ENCODE results near the gene MYO5C. TPM values are rescaled to one million over a fixed set of nuclear protein-coding genes. Genes with fewer than 3 reads are reported as not detected.
A peak's percentile ranks its signal among the peaks of the same experiment; 100 is the strongest.

Gene MYO5C
- total RNA-seq, 1 donor from 2014 or later, result 74.7 TPM

GRCh38 chr15:52224211-52224610 is 71.4 kb downstream of the MYO5C start:
- no peak overlapping the region for H3K4me3 ChIP-seq
- DNase-seq, result no peak
- no peaks in the 10 kb centered on the region for H3K4me1 ChIP-seq
- no peak overlapping the region for H3K27ac ChIP-seq
- TF ChIP-seq CTCF (IDR thresholded peaks at IDR 0.05), result no peak
- no peak for ATAC-seq
- intact Hi-C loops (cut with DNase I), result no loop called here
- H3K36me3 ChIP-seq, result peaks cover 62% of the 10 kb centered on the region
- H3K27me3 ChIP-seq (ENCODE audit: low read depth), result no peaks in the 10 kb centered on the region
- no peaks in the 10 kb centered on the region for H3K9me3 ChIP-seq

- ATAC-seq (no peak), DNase-seq (no peak)
- peaks cover 60% of the 10 kb centered on the region for H3K36me3 ChIP-seq
- TF ChIP-seq CTCF (IDR thresholded peaks at IDR 0.05), result no peak
- no peaks in the 10 kb centered on the region for H3K4me1 ChIP-seq
- H3K9me3 ChIP-seq, result no peaks in the 10 kb centered on the region
- intact Hi-C loops (cut with DNase I), result no loop called here
- no peak overlapping the region for H3K4me3 ChIP-seq
- H3K27me3 ChIP-seq (ENCODE audit: low read depth), result no peaks in the 10 kb centered on the region
- no peak overlapping the region for H3K27ac ChIP-seq
Observed at GRCh38 chr15:52221730-52222129, 73.9 kb downstream of the MYO5C start.

GRCh38 chr15:52220937-52221660 is 74.5 kb downstream of the MYO5C start:
- H3K27me3 ChIP-seq (ENCODE audit: low read depth), result no peaks in the 10 kb centered on the region
- intact Hi-C loops (cut with DNase I), result no loop called here
- no peak for ATAC-seq
- no peaks in the 10 kb centered on the region for H3K4me1 ChIP-seq
- H3K4me3 ChIP-seq, result no peak overlapping the region
- H3K9me3 ChIP-seq, result no peaks in the 10 kb centered on the region
- DNase-seq, result no peak
- peaks cover 59% of the 10 kb centered on the region for H3K36me3 ChIP-seq
- H3K27ac ChIP-seq, result no peak overlapping the region
- TF ChIP-seq CTCF (IDR thresholded peaks at IDR 0.05), result no peak

- intact Hi-C loops (cut with DNase I), result no loop called here
- Histone ChIP-seq H3K9me3 (no peaks in the 10 kb centered on the region), H3K27me3 (ENCODE audit: low read depth) (no peaks in the 10 kb centered on the region), H3K27ac (no peak overlapping the region), H3K4me3 (no peak overlapping the region), H3K4me1 (no peaks in the 10 kb centered on the region), H3K36me3 (peaks cover 57% of the 10 kb centered on the region)
- peak; percentile 52 to 85 for ATAC-seq
- TF ChIP-seq CTCF (IDR thresholded peaks at IDR 0.05), result no peak
- no peak for DNase-seq
Observed at GRCh38 chr15:52220251-52220650, 75.4 kb downstream of the MYO5C start.

GRCh38 chr15:52218816-52219215 is 76.8 kb downstream of the MYO5C start:
- H3K4me3 ChIP-seq, result no peak overlapping the region
- no peak for ATAC-seq
- H3K36me3 ChIP-seq, result peaks cover 49% of the 10 kb centered on the region
- H3K27ac ChIP-seq, result no peak overlapping the region
- H3K27me3 ChIP-seq (ENCODE audit: low read depth), result no peaks in the 10 kb centered on the region
- H3K9me3 ChIP-seq, result no peaks in the 10 kb centered on the region
- no peak for DNase-seq
- intact Hi-C loops (cut with DNase I), result no loop called here
- H3K4me1 ChIP-seq, result no peaks in the 10 kb centered on the region
- TF ChIP-seq CTCF (IDR thresholded peaks at IDR 0.05), result no peak

Data from lower lobe of right lung (tissue), 2 donors.